ENCODE results near the gene STK33.

STK33 gene

DNA sequence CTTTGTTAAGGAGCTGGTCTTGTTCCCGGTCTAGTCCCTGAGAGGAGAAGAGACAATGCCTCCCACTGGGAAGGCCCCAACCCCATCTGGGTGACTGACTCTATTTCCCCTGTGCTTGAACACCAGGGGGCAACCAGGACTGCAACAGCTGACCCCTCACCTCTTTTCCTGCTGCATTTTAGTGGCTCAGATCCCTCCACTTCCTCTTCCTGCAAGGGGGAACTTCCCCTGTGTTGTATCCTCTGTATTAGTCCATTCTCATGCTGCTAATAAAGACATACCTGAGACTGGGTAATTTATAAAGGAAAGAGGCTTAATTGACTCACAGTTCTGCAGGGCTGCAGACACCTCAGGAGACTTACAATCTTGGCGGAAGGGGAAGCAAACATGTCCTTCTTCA lies 246.1 kb downstream of the STK33 start:
- Histone ChIP-seq H4K20me1 (ENCODE audit: insufficient read depth, low read length) (no peaks in the 10 kb centered on the region), H3K4me2 (ENCODE audit: low read length) (no peak overlapping the region), H3K36me3 (ENCODE audit: insufficient read depth, low read length) (no peaks in the 10 kb centered on the region), H3K9ac (ENCODE audit: low read length) (no peak overlapping the region), H3K4me1 (ENCODE audit: insufficient read depth, low read length, severe bottlenecking) (no peaks in the 10 kb centered on the region), H3K79me2 (ENCODE audit: insufficient read depth, low read length) (no peaks in the 10 kb centered on the region), H3K27ac (ENCODE audit: low read depth, low read length, poor library complexity, severe bottlenecking) (no peak overlapping the region), H3K27me3 (ENCODE audit: insufficient read depth, low read length) (no peaks in the 10 kb centered on the region; the same call in 1 of the 2 replicates), H3K4me3 (ENCODE audit: low read depth, low read length, poor library complexity, severe bottlenecking) (no peak overlapping the region), H3K9me2 (ENCODE audit: low read depth, low read length) (no peaks in the 10 kb centered on the region), H3K9me3 (ENCODE audit: low read length) (no peaks in the 10 kb centered on the region), H2AFZ (ENCODE audit: low read length) (no peak overlapping the region), H3F3A (ENCODE audit: insufficient read depth, low read length) (no peaks in the 10 kb centered on the region)
- no peak for TF ChIP-seq EZH2 (IDR thresholded peaks at IDR 0.05; ENCODE audit: borderline replicate concordance, low read length)
- TF ChIP-seq, protein P1, sequence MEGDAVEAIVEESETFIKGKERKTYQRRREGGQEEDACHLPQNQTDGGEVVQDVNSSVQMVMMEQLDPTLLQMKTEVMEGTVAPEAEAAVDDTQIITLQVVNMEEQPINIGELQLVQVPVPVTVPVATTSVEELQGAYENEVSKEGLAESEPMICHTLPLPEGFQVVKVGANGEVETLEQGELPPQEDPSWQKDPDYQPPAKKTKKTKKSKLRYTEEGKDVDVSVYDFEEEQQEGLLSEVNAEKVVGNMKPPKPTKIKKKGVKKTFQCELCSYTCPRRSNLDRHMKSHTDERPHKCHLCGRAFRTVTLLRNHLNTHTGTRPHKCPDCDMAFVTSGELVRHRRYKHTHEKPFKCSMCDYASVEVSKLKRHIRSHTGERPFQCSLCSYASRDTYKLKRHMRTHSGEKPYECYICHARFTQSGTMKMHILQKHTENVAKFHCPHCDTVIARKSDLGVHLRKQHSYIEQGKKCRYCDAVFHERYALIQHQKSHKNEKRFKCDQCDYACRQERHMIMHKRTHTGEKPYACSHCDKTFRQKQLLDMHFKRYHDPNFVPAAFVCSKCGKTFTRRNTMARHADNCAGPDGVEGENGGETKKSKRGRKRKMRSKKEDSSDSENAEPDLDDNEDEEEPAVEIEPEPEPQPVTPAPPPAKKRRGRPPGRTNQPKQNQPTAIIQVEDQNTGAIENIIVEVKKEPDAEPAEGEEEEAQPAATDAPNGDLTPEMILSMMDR (IDR thresholded peaks at IDR 0.05; ENCODE audit: low read length), result no peak

DNA sequence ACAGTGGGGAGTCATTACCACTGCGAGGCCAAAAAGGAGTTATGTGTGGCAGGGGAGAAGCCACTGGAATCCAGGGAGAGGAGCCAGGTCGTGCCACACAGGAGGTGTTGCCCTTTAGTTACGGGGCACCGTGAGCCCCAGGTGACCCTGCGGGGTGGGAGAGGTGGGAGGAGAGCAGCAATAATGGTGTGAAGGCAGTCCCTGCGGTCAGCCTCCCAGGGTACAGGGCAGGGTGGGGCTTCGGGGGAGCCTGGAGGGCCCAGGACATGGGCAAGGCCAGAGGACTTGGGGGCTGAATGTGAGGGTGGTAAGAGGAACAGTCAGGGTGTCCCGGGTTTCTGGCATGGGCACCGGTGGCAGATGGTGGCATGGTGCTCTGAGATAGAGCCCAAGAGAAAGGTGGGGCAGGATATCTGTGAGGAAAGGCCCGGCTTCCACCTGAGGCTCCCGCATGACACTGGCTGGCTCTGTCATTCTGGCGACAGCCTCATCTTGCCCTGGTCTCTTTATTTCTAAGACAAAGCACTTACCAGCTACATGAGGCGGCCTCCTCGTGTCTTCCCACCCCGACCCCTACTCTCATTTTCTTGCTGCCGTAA lies 247.8 kb downstream of the STK33 start:
- Histone ChIP-seq H3F3A (ENCODE audit: insufficient read depth, low read length) (no peaks in the 10 kb centered on the region), H3K36me3 (ENCODE audit: insufficient read depth, low read length) (no peaks in the 10 kb centered on the region), H3K4me3 (ENCODE audit: low read depth, low read length, poor library complexity, severe bottlenecking) (no peak overlapping the region), H2AFZ (ENCODE audit: low read length) (no peak overlapping the region), H3K9me3 (ENCODE audit: low read length) (no peaks in the 10 kb centered on the region), H3K4me2 (ENCODE audit: low read length) (no peak overlapping the region), H4K20me1 (ENCODE audit: insufficient read depth, low read length) (no peaks in the 10 kb centered on the region), H3K27me3 (ENCODE audit: insufficient read depth, low read length) (no peaks in the 10 kb centered on the region; the same call in 1 of the 2 replicates), H3K9me2 (ENCODE audit: low read depth, low read length) (no peaks in the 10 kb centered on the region), H3K79me2 (ENCODE audit: insufficient read depth, low read length) (no peaks in the 10 kb centered on the region), H3K9ac (ENCODE audit: low read length) (no peak overlapping the region), H3K27ac (ENCODE audit: low read depth, low read length, poor library complexity, severe bottlenecking) (no peak overlapping the region), H3K4me1 (ENCODE audit: insufficient read depth, low read length, severe bottlenecking) (no peaks in the 10 kb centered on the region)
- TF ChIP-seq EZH2 (IDR thresholded peaks at IDR 0.05; ENCODE audit: borderline replicate concordance, low read length), result no peak
- TF ChIP-seq, protein P1 (IDR thresholded peaks at IDR 0.05; ENCODE audit: low read length), result no peak

DNA sequence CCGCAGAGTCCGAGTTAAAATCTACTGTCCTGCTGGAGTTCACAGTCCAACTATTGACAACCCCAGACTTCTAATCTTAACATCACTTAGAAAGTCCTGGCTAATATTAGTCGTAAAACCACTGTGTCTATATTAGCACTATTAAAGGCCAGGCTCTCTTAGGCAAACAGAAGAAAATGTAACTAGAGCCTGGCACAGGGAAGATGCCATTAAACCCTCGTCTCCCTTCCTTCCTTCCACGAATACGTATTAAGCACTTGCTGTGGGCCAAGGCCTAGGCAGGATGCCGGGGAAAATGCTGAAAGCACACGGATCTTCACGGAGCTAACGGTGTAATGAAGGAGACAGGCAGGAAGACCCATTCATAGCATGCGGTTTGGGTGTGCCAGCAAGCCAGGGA lies 248.8 kb downstream of the STK33 start:
- Histone ChIP-seq H3F3A (ENCODE audit: insufficient read depth, low read length) (no peaks in the 10 kb centered on the region), H3K27ac (ENCODE audit: low read depth, low read length, poor library complexity, severe bottlenecking) (no peak overlapping the region), H3K9me3 (ENCODE audit: low read length) (no peaks in the 10 kb centered on the region), H4K20me1 (ENCODE audit: insufficient read depth, low read length) (no peaks in the 10 kb centered on the region), H2AFZ (ENCODE audit: low read length) (no peak overlapping the region), H3K27me3 (ENCODE audit: insufficient read depth, low read length) (no peaks in the 10 kb centered on the region; the same call in 1 of the 2 replicates), H3K4me3 (ENCODE audit: low read depth, low read length, poor library complexity, severe bottlenecking) (no peak overlapping the region), H3K9ac (ENCODE audit: low read length) (no peak overlapping the region), H3K79me2 (ENCODE audit: insufficient read depth, low read length) (no peaks in the 10 kb centered on the region), H3K4me1 (ENCODE audit: insufficient read depth, low read length, severe bottlenecking) (no peaks in the 10 kb centered on the region), H3K4me2 (ENCODE audit: low read length) (no peak overlapping the region), H3K36me3 (ENCODE audit: insufficient read depth, low read length) (no peaks in the 10 kb centered on the region), H3K9me2 (ENCODE audit: low read depth, low read length) (no peaks in the 10 kb centered on the region)
- TF ChIP-seq, protein P1 (IDR thresholded peaks at IDR 0.05; ENCODE audit: low read length), result no peak
- TF ChIP-seq EZH2 (IDR thresholded peaks at IDR 0.05; ENCODE audit: borderline replicate concordance, low read length), result no peak
